H7 (cell line): ENCODE results near the gene NR2F6. TPM values are rescaled to one million over a fixed set of nuclear protein-coding genes. Genes with fewer than 3 reads are reported as not detected.
A peak's percentile ranks its signal among the peaks of the same experiment; 100 is the strongest.

Experiments
- DNase-seq: peaks from one replicate; pipeline ENCODE4 v3.0.0; 2012
- H3K27me3 ChIP-seq: 2 replicates; pipeline ENCODE4 v1.6.0; 2011; ENCODE audit warnings: mild to moderate bottlenecking, low read length; ENCODE audit not compliant: control insufficient read depth, insufficient read depth
- H3K36me3 ChIP-seq: replicated peaks from 2 replicates; pipeline ENCODE4 v1.5.1; 2011; ENCODE audit warnings: low read length; ENCODE audit not compliant: control insufficient read depth, insufficient read depth
- H3K4me3 ChIP-seq: 2 replicates; pipeline ENCODE4 v1.5.1; 2011; ENCODE audit warnings: low read depth, mild to moderate bottlenecking, control low read depth, low read length, moderate library complexity; ENCODE audit not compliant: insufficient read depth
- total RNA-seq: library from RNA; depleted of rRNA; stranded (reverse); fragments of >200 nt; shearing (Covaris generic); gene quantifications from 2 replicates; pipeline ENCODE4 v1.2.3, GENCODE V29; 2014; rRNA removed

The NR2F6 gene
- total RNA-seq, result 232 and 246 TPM in 2 replicates

DNA sequence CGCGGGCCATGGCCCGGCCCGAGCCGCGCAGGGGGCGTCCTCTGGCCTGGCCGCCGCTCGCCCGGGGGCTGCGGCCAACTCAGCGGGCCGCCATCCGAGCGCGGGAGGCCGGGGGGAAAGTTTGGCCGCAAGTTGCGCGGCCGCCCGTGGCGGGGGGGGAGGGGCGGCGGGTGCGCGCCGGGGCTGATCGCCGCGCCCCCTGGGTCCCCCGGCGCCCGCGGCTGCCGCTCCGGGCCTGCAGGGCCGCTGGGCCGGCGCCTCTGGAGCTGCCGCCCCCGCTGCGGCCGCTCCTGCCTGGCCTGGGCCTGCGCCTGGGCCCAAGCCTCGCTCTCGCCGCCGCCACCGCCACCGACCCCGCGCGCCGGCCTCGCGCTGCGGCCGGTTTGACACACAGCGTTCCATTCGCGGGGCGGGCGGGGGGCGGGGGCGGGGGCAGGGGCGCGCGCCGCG lies at the start of gene NR2F6:
NR2F6 (minus strand) TSS at position 385 of the 450 bp plus-strand sequence. CDS start 699 bp downstream, outside the sequence.
- H3K27me3 ChIP-seq, result no peaks in the 10 kb centered on the region
- H3K36me3 ChIP-seq, result peaks cover 1% of the 10 kb centered on the region; the same call in 1 of the 2 replicates
- no peak for DNase-seq
- peak within 1 kb of the TSS; percentile 95 for H3K4me3 ChIP-seq

DNA sequence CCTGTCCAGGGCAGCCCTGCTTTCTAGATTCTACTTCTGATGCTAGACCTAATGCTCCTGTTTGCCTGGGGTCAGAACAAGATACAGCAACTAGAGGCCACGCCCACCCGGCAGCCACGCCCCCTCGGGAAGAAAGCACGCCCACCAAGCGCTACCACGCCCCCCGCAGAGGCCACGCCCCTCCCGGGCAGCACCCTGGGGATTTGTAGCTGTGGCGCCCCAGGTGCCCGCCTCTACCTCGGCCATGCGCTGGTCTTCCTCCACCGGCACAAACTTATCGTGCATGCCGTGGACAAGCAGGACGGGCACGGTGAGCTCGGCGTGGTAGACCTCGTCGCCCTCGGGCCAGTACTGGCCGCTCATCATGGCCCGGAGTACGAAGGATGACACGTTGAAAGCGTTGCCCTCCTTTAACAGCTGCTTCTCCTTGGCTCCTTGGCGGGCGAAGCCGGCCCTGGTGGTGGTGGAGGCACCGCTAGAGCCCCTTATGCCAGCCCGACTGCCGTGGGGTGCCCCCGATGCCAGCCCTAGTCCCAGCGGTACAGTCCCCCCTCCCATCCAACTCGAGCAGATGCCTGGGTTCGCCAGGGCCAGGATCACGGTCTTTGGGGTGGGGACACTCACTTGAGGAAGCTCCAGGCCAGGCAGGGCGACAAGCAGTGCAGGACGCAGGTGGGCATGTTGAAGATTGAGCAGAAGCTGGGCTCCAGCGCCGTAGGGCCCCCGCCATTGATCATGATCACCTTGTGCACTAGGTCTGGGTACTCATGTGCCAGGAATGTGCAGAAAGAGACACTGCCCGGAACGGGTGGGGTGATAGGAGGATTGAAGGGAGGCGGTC lies 48.6 kb upstream of the NR2F6 start:
- peak; percentile 97 for DNase-seq
- H3K27me3 ChIP-seq, result no peaks in the 10 kb centered on the region
- peak overlapping the region; percentile 24; the same call in 1 of the 2 replicates for H3K4me3 ChIP-seq
- peaks cover 1% of the 10 kb centered on the region; the same call in 1 of the 2 replicates for H3K36me3 ChIP-seq

DNA sequence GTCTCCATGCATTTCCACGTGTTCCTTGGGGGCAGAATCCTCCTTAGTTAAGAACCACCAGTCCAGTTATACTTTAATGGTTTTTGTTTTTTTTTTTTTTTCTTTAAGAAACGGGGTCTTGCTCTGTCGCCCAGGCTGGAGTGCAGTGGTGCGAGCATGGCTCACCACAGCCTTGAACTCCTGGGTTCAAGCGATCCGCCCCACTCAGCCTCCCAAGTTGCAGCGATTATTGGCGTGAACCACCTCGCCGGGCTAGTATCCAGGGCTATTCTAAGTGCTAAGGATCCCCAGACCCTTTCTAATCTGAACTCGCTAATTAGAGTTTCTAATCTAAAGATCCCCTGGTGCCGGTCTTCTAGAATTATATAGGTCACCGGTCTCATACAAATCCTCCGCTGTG lies 47.9 kb upstream of the NR2F6 start:
- Histone ChIP-seq H3K27me3 (no peaks in the 10 kb centered on the region), H3K4me3 (peak overlapping the region; percentile 56; the same call in 1 of the 2 replicates), H3K36me3 (peaks cover 1% of the 10 kb centered on the region; the same call in 1 of the 2 replicates)
- DNase-seq, result no peak

DNA sequence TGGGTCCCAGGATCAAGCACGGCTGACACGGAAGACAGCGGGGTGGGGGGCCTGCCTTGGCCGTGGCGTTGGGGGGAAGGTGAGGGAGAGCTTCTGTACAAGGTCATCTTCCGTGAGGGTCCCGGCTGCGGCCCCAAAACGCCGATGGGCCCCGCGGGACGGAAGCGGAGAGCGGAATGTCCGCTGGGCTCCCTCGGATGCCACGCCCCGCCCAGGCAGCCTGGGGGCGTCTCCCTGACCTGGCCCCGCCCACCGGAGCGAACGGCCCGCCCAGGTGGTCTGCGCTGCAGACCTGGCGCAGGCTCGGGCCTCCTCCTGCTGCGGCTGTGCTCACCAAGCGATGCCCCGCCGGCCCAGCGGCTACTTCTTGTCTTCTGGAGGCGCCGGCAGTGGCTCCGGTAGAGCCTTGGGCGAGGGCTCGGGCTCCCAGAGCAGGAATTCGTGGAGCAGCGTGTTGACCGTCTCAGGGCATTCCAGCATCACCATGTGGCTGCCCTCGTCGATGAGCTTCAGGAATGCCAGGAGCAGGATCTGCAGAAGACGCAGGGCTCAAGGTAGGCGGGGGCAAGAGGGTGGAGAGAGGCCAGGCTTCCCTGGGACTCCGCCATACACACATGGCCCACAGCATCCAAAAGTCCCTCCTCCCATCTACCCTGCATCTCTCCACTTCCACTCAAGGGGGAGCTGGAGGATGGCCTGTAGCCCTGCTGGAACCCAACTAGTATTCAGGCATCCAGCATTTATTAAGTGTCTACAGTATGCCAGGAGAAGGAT lies 46.8 kb upstream of the NR2F6 start:
- no peaks in the 10 kb centered on the region for H3K27me3 ChIP-seq
- peak; percentile 100 for DNase-seq
- no peaks in the 10 kb centered on the region for H3K36me3 ChIP-seq
- peak overlapping the region; percentile 56 for H3K4me3 ChIP-seq

DNA sequence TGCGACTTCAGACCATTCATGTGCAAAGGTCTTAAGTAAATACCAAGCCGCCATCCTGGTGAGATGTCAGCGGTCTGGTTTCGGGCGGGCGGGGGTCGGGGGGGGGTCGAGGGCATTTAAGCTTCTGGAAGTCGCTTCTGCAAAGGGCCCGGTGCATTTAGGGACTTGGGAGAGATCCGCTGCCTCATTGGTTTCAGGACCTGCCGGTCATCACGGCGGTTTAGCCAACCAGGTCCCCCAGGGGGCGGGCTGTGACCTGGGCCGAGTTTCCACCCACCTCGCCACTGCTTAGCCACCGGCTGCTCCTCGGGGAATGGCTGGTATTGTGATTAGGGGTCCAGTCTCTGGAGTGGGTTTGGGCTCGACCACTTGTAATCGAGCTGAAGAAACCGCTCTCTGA lies 43.8 kb upstream of the NR2F6 start:
- DNase-seq, result peak; percentile 99
- H3K36me3 ChIP-seq, result peaks cover 5% of the 10 kb centered on the region
- no peak overlapping the region for H3K4me3 ChIP-seq
- H3K27me3 ChIP-seq, result no peaks in the 10 kb centered on the region

DNA sequence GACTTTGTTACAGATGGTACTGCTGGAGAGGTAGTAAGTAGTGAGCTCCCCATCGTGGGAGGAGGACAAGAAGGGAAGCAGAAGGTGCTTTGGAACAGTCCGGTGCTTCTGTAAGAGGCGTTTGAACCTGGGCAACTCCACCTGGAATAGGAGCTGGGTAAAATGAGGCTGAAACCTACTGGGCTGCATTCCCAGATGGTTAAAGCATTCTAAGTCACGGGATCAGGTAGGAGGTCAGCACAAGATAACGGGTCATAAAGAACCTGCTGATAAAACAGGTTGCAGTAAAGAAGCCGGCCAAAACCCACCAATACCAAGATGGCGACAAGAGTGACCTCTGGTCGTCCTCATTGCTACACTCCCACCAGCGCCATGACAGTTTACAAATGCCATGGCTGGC lies 41.0 kb upstream of the NR2F6 start:
- Histone ChIP-seq H3K36me3 (peaks cover 15% of the 10 kb centered on the region), H3K27me3 (peaks cover 6% of the 10 kb centered on the region; the same call in 1 of the 2 replicates), H3K4me3 (no peak overlapping the region)
- DNase-seq, result no peak

DNA sequence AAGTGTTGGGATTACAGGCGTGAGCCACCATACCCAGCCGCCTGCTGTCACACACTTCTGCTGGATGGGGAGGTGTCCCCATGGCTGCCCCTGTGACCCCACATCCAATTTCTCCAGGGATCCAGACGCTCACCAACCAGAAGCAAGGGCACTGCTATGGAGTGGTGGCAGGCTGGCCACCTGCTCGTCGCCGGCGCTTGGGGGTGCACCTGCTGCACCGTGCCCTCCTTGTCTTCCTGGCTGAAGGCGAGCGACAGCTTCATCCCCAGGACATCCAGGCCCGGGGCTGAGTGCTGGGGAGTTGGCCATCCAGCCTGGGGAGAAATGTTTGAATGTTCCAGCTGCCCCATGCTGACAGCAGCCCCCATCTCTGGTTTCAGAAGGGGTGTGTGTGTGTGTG lies 40.5 kb upstream of the NR2F6 start:
- Histone ChIP-seq H3K4me3 (no peak overlapping the region), H3K36me3 (peaks cover 15% of the 10 kb centered on the region), H3K27me3 (peaks cover 6% of the 10 kb centered on the region; the same call in 1 of the 2 replicates)
- no peak for DNase-seq

DNA sequence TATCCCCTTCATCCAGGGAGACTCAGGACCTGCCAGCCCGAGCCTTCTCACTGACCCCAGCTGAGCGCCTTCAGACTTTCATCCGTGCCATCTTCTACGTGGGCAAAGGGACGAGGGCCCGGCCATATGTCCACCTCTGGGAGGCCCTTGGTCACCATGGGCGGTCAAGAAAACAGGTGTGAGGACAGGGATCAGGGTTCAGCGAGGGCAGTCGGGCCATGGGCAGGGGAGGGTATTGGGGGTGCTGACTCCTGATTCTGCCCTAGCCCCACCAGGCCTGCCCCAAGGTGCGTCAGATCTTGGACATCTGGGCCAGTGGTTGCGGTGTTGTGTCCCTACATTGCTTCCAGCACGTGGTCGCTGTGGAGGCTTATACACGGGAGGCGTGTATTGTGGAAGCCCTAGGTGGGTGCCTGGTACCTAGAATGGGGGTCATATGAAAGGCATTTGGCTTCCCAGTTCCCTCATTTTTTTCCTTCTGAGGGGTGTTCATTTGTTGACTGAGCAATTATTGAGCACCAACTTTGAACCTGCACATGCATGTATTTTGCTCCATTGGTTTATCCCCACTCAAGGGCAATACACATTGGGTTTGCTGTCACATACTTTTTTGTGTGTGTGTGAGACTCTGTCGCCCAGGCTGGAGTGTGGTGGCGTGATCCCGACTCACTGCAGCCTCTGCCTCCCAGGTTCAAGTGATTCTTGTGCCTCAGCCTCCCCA lies 39.9 kb upstream of the NR2F6 start:
- H3K36me3 ChIP-seq, result peaks cover 15% of the 10 kb centered on the region
- H3K4me3 ChIP-seq, result no peak overlapping the region
- peaks cover 6% of the 10 kb centered on the region; the same call in 1 of the 2 replicates for H3K27me3 ChIP-seq
- DNase-seq, result no peak

DNA sequence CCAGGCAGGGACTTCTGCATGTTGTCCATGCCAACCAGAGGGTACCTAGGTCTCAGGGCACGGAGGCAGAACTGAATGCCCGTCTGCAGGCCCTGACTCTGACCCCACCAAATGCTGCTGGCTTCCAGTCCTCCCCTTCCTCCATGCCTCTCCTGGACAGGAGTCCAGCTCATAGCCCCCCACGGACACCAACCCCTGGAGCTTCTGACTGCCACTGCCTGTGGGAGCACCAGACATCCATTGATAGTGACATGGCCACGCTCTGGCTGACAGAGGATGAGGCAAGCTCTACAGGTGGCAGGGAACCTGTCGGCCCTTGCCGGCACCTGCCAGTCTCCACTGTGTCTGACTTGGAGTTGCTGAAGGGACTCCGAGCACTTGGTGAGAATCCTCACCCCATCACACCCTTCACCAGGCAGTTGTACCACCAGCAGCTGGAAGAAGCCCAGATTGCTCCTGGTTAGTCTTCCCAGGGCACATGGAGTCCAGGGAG lies 37.8 kb upstream of the NR2F6 start:
- DNase-seq, result no peak
- Histone ChIP-seq H3K27me3 (peaks cover 6% of the 10 kb centered on the region; the same call in 1 of the 2 replicates), H3K4me3 (no peak overlapping the region), H3K36me3 (peaks cover 17% of the 10 kb centered on the region)

DNA sequence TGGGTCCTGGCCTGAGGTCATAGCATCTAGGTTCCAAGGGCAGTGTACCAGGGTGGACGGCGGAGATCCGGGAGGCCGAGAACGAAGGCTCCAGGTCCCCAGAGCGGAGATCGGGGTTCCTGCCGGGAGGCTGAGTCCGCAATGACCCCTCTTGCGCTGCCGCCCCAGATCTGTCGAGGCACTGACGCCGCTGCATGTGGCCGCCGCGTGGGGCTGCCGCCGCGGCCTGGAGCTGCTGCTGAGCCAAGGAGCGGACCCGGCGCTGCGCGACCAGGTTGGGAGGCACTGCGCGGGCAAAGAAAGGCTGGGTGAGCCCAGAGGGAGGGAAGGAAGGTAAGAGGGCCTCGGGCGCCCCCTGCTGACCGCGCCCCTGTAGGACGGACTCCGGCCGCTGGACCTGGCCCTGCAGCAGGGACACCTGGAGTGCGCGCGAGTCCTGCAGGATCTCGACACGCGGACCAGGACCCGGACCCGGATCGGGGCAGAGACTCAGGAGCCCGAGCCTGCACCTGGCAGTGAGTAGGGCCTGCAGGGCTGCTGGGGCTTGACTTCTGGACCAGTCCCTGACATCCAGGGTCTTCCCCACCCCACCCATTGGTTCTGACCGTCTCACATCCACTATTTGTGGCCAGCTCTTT lies 36.9 kb upstream of the NR2F6 start:
- DNase-seq, result peak; percentile 97
- Histone ChIP-seq H3K36me3 (peaks cover 17% of the 10 kb centered on the region), H3K27me3 (peaks cover 6% of the 10 kb centered on the region; the same call in 1 of the 2 replicates), H3K4me3 (peak overlapping the region; percentile 68)

DNA sequence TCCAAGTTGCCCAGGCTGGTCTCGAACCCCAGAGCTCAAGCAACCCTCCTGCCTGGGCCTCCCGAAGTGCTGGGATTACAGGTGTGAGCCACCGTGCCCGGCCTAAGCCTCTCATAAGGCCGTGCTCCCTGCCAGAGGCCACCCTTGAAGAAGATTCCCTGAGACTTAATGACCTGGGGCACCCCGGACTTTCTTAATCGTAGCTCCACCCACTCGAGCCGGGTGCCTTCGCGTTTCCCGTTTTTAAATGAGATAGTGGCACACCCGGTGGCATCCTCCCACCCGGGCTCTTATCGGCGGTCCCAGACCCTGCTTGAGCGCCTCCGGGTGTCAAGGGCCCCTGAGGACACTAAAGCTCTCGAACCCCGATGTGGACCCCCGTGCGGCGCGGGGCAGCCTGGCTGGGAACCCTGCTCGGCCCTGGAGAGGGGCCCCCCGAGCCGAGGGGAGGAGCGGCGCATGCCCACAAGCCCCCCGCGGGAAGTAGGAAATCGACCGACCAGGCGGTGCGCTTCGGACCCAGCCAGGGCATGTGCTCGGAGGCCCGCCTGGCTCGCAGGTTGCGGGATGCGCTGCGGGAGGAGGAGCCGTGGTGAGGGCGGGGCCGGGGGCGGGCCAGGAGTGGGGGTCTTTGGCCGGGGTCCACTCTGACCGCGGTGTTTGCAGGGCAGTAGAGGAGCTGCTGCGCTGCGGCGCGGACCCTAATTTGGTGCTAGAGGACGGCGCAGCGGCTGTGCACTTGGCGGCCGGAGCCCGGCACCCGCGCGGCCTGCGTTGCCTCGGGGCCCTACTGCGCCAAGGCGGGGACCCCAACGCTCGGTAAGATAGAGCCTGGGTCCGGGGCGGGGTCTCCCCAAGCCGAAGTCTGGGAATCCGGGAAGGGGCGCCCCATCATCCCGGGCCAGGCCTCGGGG lies 35.9 kb upstream of the NR2F6 start, which contains the start of gene ANKLE1:
ANKLE1 (plus strand) TSS at position 511 of the 914 bp plus-strand sequence; CDS start at position 531, 20 bp downstream.
- H3K36me3 ChIP-seq, result peaks cover 21% of the 10 kb centered on the region

DNA sequence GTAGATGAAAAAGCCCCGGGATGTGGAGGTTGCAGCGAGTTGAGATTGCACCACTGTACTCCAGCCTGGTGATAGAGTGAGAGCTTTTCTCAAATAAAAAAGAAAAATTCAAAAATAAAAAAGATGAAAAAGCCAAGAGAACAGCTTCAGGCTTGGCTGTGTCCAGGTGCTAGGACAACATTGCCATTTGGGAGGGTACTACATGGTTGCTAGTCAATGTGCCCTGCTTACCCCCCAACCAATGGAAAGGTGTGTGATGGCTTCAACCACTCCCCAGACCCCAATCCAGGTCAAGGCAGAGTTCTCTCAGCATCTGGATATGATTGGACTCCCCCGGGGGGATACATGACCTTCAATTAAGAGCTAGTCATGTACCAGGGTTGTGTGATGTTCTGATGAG lies 33.7 kb upstream of the NR2F6 start:
- H3K27me3 ChIP-seq, result peaks cover 6% of the 10 kb centered on the region; the same call in 1 of the 2 replicates
- no peak for DNase-seq
- peaks cover 24% of the 10 kb centered on the region for H3K36me3 ChIP-seq
- no peak overlapping the region for H3K4me3 ChIP-seq

More for the DNA sequence above, 35.9 kb upstream of the NR2F6 start, which contains the start of gene ANKLE1:
- Histone ChIP-seq H3K4me3 (peak within 1 kb of the TSS; percentile 68), H3K27me3 (peaks cover 6% of the 10 kb centered on the region; the same call in 1 of the 2 replicates)
- DNase-seq, result peak; percentile 91
